Coronary artery (tissue), 2 donors: ENCODE measurements around the gene MOB3B.
"Not testable (repeated sequence)": the region's sequence is repeated elsewhere in the genome, so short reads cannot be mapped to it uniquely, and the experiment has no call there.

ENCODE experiments used
- DNase-seq: peaks from one replicate; pipeline ENCODE4 v3.0.0-alpha.2; 2017; ENCODE audit warnings: low spot score
- H3K27ac ChIP-seq, 2 donors: fragments of 200-600 bp; sonication (generic); one replicate each; pipeline ENCODE4 v1.5.1; 2016 to 2019
- H3K4me3 ChIP-seq: fragments of 200-600 bp; sonication (generic); 2 replicates; pipeline ENCODE4 v1.5.1; 2016; ENCODE audit warnings: mild to moderate bottlenecking, moderate library complexity
- CTCF ChIP-seq: fragments of 200-600 bp; sonication (generic); IDR thresholded peaks from one replicate; pipeline ENCODE4 v1.5.1; 2019; ENCODE audit warnings: antibody characterized with exemption

Gene MOB3B

GRCh38 chr9:27471366-27471765 lies 58.2 kb downstream of the MOB3B start:
- DNase-seq, result no peak
- no peak overlapping the region for H3K4me3 ChIP-seq
- TF ChIP-seq CTCF, result no peak
- H3K27ac ChIP-seq, result peak overlapping the region in 1 of 2 donors; percentile 25

- no peak for DNase-seq
- Histone ChIP-seq H3K4me3 (no peak overlapping the region), H3K27ac (no peak overlapping the region)
- no peak for TF ChIP-seq CTCF
Measured at GRCh38 chr9:27470291-27470856, 59.2 kb downstream of the MOB3B start.

GRCh38 chr9:27469550-27469949 lies 60.1 kb downstream of the MOB3B start:
- Histone ChIP-seq H3K4me3 (no peak overlapping the region), H3K27ac (no peak overlapping the region)
- no peak for DNase-seq
- no peak for TF ChIP-seq CTCF

- H3K4me3 ChIP-seq, result no peak overlapping the region
- no peak for DNase-seq
- H3K27ac ChIP-seq, result no peak overlapping the region
- no peak for TF ChIP-seq CTCF
Measured at GRCh38 chr9:27468462-27469110, 61.0 kb downstream of the MOB3B start.

- no peak for TF ChIP-seq CTCF
- H3K27ac ChIP-seq, result no peak overlapping the region
- no peak overlapping the region for H3K4me3 ChIP-seq
- no peak for DNase-seq
Measured at GRCh38 chr9:27468000-27468399, 61.6 kb downstream of the MOB3B start.

GRCh38 chr9:27467486-27467885 lies 62.1 kb downstream of the MOB3B start:
- Histone ChIP-seq H3K27ac (no peak overlapping the region), H3K4me3 (no peak overlapping the region)
- DNase-seq, result no peak
- no peak for TF ChIP-seq CTCF

- not testable (repeated sequence) for H3K4me3 ChIP-seq, DNase-seq, H3K27ac ChIP-seq
Measured at GRCh38 chr9:27466516-27466915, 63.1 kb downstream of the MOB3B start.

GRCh38 chr9:27464950-27465349 lies 64.7 kb downstream of the MOB3B start:
- H3K4me3 ChIP-seq, DNase-seq, H3K27ac ChIP-seq: not testable (repeated sequence)
